BJ (cell line): ENCODE results near the gene HSD17B11. TPM values are rescaled to one million over a fixed set of nuclear protein-coding genes. Genes with fewer than 3 reads are reported as not detected.

ENCODE experiments used
- CTCF ChIA-PET: fragments of 350-600 bp; formaldehyde crosslinking; extraction: SDS; loops from one replicate; lab custom pipeline; 2021; ENCODE audit warnings: antibody characterized with exemption, inconsistent platforms; lab: Yijun Ruan, JAX
- POLR2A ChIA-PET: fragments of 300-600 bp; sonication (Branson Sonifier 250); formaldehyde crosslinking; extraction: SDS; loops from one replicate; lab custom pipeline; 2021; ENCODE audit warnings: antibody characterized with exemption; lab: Charles Lee
- DNase-seq: peaks from one replicate; pipeline ENCODE4 v3.0.0-alpha.2; 2011; ENCODE audit warnings: low read depth
- H3K27me3 ChIP-seq: 2 replicates; pipeline ENCODE4 v1.6.0; 2011; ENCODE audit warnings: low read length; ENCODE audit not compliant: control insufficient read depth, insufficient read depth
- H3K36me3 ChIP-seq: 2 replicates; pipeline ENCODE4 v1.5.1; 2011; ENCODE audit warnings: low read length; ENCODE audit not compliant: control insufficient read depth, insufficient read depth
- H3K4me3 ChIP-seq: 2 replicates; pipeline ENCODE4 v1.5.1; 2011; ENCODE audit warnings: low read depth, mild to moderate bottlenecking, control low read depth, low read length
- CTCF ChIP-seq: IDR thresholded peaks from 2 replicates; pipeline ENCODE4 v1.5.1; 2011; ENCODE audit warnings: low read depth, mild to moderate bottlenecking, control low read depth, inconsistent platforms, low read length, moderate library complexity; ENCODE audit not compliant: insufficient read depth
- polyA plus RNA-seq: library from polyadenylated mRNA; depleted of rRNA; stranded (reverse); fragments of >200 nt; gene quantifications from 2 replicates; pipeline ENCODE4 v1.2.3, GENCODE V29; 2011

Gene HSD17B11
- polyA plus RNA-seq, 1 experiment = 11.2 TPM

- CTCF ChIA-PET = interaction anchor here (1.5 kb wide), 1 partner anchor 15 kb away, joined by 5 read pairs; no protein-coding TSS in a partner anchor
- DNase-seq = no peak
Observed at GRCh38 chr4:87339440-87339839, 51.5 kb downstream of the HSD17B11 start.

GRCh38 chr4:87337361-87337760 is 53.6 kb downstream of the HSD17B11 start:
- Histone ChIP-seq H3K36me3 (no peaks in the 10 kb centered on the region), H3K27me3 (no peaks in the 10 kb centered on the region), H3K4me3 (no peak overlapping the region)
- TF ChIP-seq CTCF = no peak
- POLR2A ChIA-PET = no interaction called here
- CTCF ChIA-PET = no interaction called here
- no peak for DNase-seq

More at GRCh38 chr4:87339440-87339839, 51.5 kb downstream of the HSD17B11 start:
- POLR2A ChIA-PET = no interaction called here
- Histone ChIP-seq H3K27me3 (no peaks in the 10 kb centered on the region), H3K36me3 (no peaks in the 10 kb centered on the region), H3K4me3 (no peak overlapping the region)
- no peak for TF ChIP-seq CTCF

- no peak overlapping the region for H3K4me3 ChIP-seq
- CTCF ChIA-PET = no interaction called here
- H3K36me3 ChIP-seq = no peaks in the 10 kb centered on the region
- no peak for TF ChIP-seq CTCF
- H3K27me3 ChIP-seq = no peaks in the 10 kb centered on the region
- no peak for DNase-seq
- POLR2A ChIA-PET = no interaction called here
Observed at GRCh38 chr4:87333267-87333666, 57.7 kb downstream of the HSD17B11 start.

- Histone ChIP-seq H3K27me3 (no peaks in the 10 kb centered on the region), H3K36me3 (no peaks in the 10 kb centered on the region), H3K4me3 (no peak overlapping the region)
- CTCF ChIA-PET = no interaction called here
- no peak for DNase-seq
- POLR2A ChIA-PET = no interaction called here
- no peak for TF ChIP-seq CTCF
Observed at GRCh38 chr4:87330761-87331160, 60.2 kb downstream of the HSD17B11 start.

GRCh38 chr4:87327136-87327535 is 63.9 kb downstream of the HSD17B11 start:
- no peak overlapping the region for H3K4me3 ChIP-seq
- no peak for TF ChIP-seq CTCF
- CTCF ChIA-PET = no interaction called here

More at GRCh38 chr4:87327136-87327535, 63.9 kb downstream of the HSD17B11 start:
- Histone ChIP-seq H3K36me3 (no peaks in the 10 kb centered on the region), H3K27me3 (no peaks in the 10 kb centered on the region)
- POLR2A ChIA-PET = no interaction called here
- no peak for DNase-seq
